ENCODE data around the gene CTSW. TPM values are rescaled to one million over a fixed set of nuclear protein-coding genes. Genes with fewer than 3 reads are reported as not detected.
A peak's percentile ranks its signal among the peaks of the same experiment; 100 is the strongest.

CTSW gene
- total RNA-seq, 1 experiment from 2014 or later = not detected

DNA sequence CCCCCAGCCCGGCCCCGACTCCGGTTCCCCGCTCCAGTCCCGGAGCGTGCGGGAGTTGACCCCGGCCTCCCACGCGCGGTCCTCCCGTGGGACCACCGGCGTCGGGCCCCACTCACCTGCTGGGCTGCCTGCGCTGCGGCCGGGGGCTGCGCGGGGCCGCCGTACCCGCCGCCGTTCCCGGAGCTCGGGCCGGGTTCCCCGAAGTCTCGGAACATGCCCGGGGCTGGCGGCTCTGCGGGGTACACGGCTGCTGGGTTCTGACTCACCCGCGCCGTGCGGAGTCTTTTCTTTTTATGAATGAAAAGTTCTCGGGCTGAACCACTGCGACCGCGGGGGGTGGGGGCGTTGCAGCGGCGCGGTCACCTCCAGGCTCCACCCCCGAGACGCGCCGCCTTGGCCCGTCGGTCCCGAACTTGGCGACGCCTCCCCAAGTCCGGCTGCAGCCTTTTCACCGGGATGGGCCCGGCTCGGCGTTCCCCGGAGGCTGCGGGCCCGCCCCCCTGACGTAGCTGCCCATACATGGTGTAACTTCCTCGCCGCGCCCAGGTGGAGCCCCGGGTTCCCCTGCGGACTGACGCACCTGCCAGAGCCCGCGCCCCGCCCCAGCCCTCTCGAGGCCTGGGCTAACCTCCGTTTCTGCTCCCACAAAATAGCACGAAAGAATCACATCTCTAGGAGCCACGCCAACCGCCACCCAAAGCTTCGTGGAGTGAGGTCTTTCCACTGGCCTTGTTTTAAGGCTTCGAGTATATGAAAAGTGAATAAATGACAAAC, 20.7 kb downstream of the CTSW start, which contains the start of gene FOSL1:
Gene FOSL1, minus strand, starts transcription at position 264 of the 774 bp plus-strand sequence. Its CDS starts 49 bp downstream, at position 215.
- TF ChIP-seq SP1 (CRISPR knock-in tag; conservative IDR thresholded peaks at IDR 0.05) (peak; percentile 97), CREB1 (CRISPR knock-in tag; IDR thresholded peaks at IDR 0.05) (0 out of 2 replicates have a peak, but pooled peaks have one; percentile 42), ZNF232 (CRISPR knock-in tag; IDR thresholded peaks at IDR 0.05) (no peak), CREM (CRISPR knock-in tag; IDR thresholded peaks at IDR 0.05) (peak; percentile 80), GTF2I (CRISPR knock-in tag; conservative IDR thresholded peaks at IDR 0.05) (no peak), KAT7 (CRISPR knock-in tag; IDR thresholded peaks at IDR 0.05; ENCODE audit: borderline replicate concordance) (no peak), GABPB1 (CRISPR knock-in tag; IDR thresholded peaks at IDR 0.05) (peak; percentile 51), ZNF121 (CRISPR knock-in tag; IDR thresholded peaks at IDR 0.05) (peak; percentile 72)
- TF ChIP-seq, protein P1, sequence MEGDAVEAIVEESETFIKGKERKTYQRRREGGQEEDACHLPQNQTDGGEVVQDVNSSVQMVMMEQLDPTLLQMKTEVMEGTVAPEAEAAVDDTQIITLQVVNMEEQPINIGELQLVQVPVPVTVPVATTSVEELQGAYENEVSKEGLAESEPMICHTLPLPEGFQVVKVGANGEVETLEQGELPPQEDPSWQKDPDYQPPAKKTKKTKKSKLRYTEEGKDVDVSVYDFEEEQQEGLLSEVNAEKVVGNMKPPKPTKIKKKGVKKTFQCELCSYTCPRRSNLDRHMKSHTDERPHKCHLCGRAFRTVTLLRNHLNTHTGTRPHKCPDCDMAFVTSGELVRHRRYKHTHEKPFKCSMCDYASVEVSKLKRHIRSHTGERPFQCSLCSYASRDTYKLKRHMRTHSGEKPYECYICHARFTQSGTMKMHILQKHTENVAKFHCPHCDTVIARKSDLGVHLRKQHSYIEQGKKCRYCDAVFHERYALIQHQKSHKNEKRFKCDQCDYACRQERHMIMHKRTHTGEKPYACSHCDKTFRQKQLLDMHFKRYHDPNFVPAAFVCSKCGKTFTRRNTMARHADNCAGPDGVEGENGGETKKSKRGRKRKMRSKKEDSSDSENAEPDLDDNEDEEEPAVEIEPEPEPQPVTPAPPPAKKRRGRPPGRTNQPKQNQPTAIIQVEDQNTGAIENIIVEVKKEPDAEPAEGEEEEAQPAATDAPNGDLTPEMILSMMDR (IDR thresholded peaks at IDR 0.05) = no peak
- TF ChIP-seq, protein P2, sequence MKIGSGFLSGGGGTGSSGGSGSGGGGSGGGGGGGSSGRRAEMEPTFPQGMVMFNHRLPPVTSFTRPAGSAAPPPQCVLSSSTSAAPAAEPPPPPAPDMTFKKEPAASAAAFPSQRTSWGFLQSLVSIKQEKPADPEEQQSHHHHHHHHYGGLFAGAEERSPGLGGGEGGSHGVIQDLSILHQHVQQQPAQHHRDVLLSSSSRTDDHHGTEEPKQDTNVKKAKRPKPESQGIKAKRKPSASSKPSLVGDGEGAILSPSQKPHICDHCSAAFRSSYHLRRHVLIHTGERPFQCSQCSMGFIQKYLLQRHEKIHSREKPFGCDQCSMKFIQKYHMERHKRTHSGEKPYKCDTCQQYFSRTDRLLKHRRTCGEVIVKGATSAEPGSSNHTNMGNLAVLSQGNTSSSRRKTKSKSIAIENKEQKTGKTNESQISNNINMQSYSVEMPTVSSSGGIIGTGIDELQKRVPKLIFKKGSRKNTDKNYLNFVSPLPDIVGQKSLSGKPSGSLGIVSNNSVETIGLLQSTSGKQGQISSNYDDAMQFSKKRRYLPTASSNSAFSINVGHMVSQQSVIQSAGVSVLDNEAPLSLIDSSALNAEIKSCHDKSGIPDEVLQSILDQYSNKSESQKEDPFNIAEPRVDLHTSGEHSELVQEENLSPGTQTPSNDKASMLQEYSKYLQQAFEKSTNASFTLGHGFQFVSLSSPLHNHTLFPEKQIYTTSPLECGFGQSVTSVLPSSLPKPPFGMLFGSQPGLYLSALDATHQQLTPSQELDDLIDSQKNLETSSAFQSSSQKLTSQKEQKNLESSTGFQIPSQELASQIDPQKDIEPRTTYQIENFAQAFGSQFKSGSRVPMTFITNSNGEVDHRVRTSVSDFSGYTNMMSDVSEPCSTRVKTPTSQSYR (CRISPR knock-in tag; IDR thresholded peaks at IDR 0.05) = no peak
- TF ChIP-seq, protein P3, sequence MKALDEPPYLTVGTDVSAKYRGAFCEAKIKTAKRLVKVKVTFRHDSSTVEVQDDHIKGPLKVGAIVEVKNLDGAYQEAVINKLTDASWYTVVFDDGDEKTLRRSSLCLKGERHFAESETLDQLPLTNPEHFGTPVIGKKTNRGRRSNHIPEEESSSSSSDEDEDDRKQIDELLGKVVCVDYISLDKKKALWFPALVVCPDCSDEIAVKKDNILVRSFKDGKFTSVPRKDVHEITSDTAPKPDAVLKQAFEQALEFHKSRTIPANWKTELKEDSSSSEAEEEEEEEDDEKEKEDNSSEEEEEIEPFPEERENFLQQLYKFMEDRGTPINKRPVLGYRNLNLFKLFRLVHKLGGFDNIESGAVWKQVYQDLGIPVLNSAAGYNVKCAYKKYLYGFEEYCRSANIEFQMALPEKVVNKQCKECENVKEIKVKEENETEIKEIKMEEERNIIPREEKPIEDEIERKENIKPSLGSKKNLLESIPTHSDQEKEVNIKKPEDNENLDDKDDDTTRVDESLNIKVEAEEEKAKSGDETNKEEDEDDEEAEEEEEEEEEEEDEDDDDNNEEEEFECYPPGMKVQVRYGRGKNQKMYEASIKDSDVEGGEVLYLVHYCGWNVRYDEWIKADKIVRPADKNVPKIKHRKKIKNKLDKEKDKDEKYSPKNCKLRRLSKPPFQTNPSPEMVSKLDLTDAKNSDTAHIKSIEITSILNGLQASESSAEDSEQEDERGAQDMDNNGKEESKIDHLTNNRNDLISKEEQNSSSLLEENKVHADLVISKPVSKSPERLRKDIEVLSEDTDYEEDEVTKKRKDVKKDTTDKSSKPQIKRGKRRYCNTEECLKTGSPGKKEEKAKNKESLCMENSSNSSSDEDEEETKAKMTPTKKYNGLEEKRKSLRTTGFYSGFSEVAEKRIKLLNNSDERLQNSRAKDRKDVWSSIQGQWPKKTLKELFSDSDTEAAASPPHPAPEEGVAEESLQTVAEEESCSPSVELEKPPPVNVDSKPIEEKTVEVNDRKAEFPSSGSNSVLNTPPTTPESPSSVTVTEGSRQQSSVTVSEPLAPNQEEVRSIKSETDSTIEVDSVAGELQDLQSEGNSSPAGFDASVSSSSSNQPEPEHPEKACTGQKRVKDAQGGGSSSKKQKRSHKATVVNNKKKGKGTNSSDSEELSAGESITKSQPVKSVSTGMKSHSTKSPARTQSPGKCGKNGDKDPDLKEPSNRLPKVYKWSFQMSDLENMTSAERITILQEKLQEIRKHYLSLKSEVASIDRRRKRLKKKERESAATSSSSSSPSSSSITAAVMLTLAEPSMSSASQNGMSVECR (CRISPR knock-in tag; IDR thresholded peaks at IDR 0.05; ENCODE audit: borderline replicate concordance) = 0 out of 2 replicates have a peak, but pooled peaks have one; percentile 48
- TF ChIP-seq, protein P4, sequence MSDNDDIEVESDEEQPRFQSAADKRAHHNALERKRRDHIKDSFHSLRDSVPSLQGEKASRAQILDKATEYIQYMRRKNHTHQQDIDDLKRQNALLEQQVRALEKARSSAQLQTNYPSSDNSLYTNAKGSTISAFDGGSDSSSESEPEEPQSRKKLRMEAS (CRISPR knock-in tag; IDR thresholded peaks at IDR 0.05) = peak; percentile 86
- 0 out of 2 replicates have a peak, but pooled peaks cover 4% of the 10 kb centered on the region for H3K4me1 Mint-ChIP-seq
- ChIA-PET POLR2A (interaction anchor here (0.6 to 1.7 kb wide), 8 partner anchors 10 to 50 kb away, joined by 3 to 6 read pairs (median 3); partner anchors contain the start of genes CCDC85B, FIBP and MUS81), CTCF (interaction anchor here (1.0 to 2.2 kb wide), 7 partner anchors 9 to 189 kb away, joined by 3 to 33 read pairs (median 10); partner anchors contain the start of genes CCDC85B, FIBP and MUS81)
- H3K36me3 Mint-ChIP-seq = no peaks in the 10 kb centered on the region; the same call in 1 of the 2 replicates
- peak within 1 kb of the TSS; percentile 72 for H3K4me3 Mint-ChIP-seq
- 0 out of 2 replicates have a peak within 1 kb of the TSS, but pooled peaks have one; percentile 41 for H3K27ac Mint-ChIP-seq
- DNase-seq (ENCODE audit: low spot score) (peak; percentile 97), ATAC-seq (peak; percentile 95)
- no peaks in the 10 kb centered on the region for H3K9me3 Mint-ChIP-seq
- peaks cover 78% of the 10 kb centered on the region for H3K27me3 Mint-ChIP-seq (ENCODE audit: low read depth)

DNA sequence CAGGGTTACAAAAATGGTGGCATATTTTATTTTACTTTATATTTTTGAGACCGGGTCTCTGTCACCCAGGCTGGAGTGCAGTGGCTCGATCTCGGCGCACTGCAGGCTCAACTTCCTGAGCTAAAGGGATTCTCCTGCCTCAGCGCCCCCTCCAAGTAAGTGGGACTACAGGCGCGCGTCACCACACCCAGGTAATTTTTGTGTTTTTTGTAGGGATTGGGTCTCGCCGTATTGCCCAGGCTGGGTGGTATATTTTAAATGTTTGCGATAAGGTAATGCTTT, 21.2 kb downstream of the CTSW start:
- peak overlapping the region; percentile 54 for H3K4me3 Mint-ChIP-seq
- peaks cover 83% of the 10 kb centered on the region for H3K27me3 Mint-ChIP-seq (ENCODE audit: low read depth)
- 0 out of 2 replicates have a peak overlapping the region, but pooled peaks have one; percentile 41 for H3K27ac Mint-ChIP-seq
- no peak for ATAC-seq
- H3K4me1 Mint-ChIP-seq = 0 out of 2 replicates have a peak, but pooled peaks cover 4% of the 10 kb centered on the region
- H3K9me3 Mint-ChIP-seq = no peaks in the 10 kb centered on the region
- ChIA-PET POLR2A (interaction anchor here (0.6 to 1.7 kb wide), 8 partner anchors 10 to 51 kb away, joined by 3 to 6 read pairs (median 3); partner anchors contain the start of genes CCDC85B, FIBP and MUS81), CTCF (interaction anchor here (1.0 to 2.2 kb wide), 7 partner anchors 10 to 190 kb away, joined by 3 to 33 read pairs (median 10); partner anchors contain the start of genes CCDC85B, FIBP and MUS81)
- H3K36me3 Mint-ChIP-seq = no peaks in the 10 kb centered on the region
- no peak for DNase-seq (ENCODE audit: low spot score)
- TF ChIP-seq, protein P5, sequence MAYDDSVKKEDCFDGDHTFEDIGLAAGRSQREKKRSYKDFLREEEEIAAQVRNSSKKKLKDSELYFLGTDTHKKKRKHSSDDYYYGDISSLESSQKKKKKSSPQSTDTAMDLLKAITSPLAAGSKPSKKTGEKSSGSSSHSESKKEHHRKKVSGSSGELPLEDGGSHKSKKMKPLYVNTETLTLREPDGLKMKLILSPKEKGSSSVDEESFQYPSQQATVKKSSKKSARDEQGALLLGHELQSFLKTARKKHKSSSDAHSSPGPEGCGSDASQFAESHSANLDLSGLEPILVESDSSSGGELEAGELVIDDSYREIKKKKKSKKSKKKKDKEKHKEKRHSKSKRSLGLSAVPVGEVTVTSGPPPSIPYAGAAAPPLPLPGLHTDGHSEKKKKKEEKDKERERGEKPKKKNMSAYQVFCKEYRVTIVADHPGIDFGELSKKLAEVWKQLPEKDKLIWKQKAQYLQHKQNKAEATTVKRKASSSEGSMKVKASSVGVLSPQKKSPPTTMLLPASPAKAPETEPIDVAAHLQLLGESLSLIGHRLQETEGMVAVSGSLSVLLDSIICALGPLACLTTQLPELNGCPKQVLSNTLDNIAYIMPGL (CRISPR knock-in tag; IDR thresholded peaks at IDR 0.05) = no peak
- TF ChIP-seq, protein P6, sequence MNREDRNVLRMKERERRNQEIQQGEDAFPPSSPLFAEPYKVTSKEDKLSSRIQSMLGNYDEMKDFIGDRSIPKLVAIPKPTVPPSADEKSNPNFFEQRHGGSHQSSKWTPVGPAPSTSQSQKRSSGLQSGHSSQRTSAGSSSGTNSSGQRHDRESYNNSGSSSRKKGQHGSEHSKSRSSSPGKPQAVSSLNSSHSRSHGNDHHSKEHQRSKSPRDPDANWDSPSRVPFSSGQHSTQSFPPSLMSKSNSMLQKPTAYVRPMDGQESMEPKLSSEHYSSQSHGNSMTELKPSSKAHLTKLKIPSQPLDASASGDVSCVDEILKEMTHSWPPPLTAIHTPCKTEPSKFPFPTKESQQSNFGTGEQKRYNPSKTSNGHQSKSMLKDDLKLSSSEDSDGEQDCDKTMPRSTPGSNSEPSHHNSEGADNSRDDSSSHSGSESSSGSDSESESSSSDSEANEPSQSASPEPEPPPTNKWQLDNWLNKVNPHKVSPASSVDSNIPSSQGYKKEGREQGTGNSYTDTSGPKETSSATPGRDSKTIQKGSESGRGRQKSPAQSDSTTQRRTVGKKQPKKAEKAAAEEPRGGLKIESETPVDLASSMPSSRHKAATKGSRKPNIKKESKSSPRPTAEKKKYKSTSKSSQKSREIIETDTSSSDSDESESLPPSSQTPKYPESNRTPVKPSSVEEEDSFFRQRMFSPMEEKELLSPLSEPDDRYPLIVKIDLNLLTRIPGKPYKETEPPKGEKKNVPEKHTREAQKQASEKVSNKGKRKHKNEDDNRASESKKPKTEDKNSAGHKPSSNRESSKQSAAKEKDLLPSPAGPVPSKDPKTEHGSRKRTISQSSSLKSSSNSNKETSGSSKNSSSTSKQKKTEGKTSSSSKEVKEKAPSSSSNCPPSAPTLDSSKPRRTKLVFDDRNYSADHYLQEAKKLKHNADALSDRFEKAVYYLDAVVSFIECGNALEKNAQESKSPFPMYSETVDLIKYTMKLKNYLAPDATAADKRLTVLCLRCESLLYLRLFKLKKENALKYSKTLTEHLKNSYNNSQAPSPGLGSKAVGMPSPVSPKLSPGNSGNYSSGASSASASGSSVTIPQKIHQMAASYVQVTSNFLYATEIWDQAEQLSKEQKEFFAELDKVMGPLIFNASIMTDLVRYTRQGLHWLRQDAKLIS (CRISPR knock-in tag; IDR thresholded peaks at IDR 0.05; ENCODE audit: borderline replicate concordance) = no peak
- TF ChIP-seq HMGA2 (CRISPR knock-in tag; IDR thresholded peaks at IDR 0.05) (no peak), GABPB1 (CRISPR knock-in tag; IDR thresholded peaks at IDR 0.05) (no peak), SMAD3 (CRISPR knock-in tag; IDR thresholded peaks at IDR 0.05; ENCODE audit: borderline replicate concordance) (no peak), FOXK1 (CRISPR knock-in tag; IDR thresholded peaks at IDR 0.05) (no peak), NFE2L1 (CRISPR knock-in tag; IDR thresholded peaks at IDR 0.05) (no peak)
